ENCODE results near the gene FBH1. TPM values are rescaled to one million over a fixed set of nuclear protein-coding genes. Genes with fewer than 3 reads are reported as not detected.
A peak's percentile ranks its signal among the peaks of the same experiment; 100 is the strongest.

FBH1 gene
- total RNA-seq, 2 donors from 2014 or later = 30.9 to 63.6 TPM

DNA sequence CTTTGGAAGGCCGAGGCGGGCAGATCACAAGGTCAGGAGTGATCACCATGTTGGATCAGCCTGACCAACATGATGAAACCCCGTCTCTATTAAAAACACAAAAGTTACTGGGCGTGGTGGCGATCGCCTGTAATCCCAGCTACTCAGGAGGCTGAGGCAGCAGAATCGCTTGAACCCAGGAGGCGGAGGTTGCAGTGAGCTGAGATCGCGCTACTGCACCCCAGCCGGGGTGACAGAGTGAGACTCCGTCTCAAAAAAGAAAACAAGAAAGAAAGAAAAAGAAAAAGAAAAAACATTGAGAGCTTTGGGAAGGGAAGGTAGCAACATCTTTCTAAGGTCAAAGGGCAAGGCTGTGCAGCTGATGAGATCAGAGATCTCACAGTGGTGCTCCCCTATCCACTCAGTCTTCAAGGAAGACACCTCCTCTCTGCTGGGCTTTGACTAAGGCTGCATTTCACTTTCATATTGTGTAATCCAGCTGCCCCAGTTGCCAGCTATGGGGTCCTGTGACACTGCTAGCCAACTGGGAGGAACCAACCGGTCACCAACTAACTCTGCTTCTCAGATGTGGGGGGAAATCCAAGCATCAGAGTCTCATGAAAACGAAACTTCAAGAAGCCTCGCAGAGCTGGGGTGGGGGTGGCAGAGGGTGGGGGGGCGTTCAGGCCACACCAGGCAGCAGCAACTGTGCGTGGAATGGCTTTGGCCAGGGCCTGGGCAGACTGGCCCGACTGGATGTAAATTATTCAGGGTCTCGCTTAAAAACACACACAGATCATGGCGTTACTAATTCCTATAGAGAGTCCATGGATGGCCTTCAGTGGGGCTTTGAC, 85.8 kb downstream of the FBH1 start:
- H3K36me3 ChIP-seq (replicated peaks in 1 of 2; ENCODE audit: insufficient read depth in 1 of 2, low read depth in 2 of 2) = no peaks in the 10 kb centered on the region
- no peaks in the 10 kb centered on the region for H3K9me3 ChIP-seq
- DNase-seq = peak in 3 of 4 donors; percentile 44 to 67 (median 44)
- ATAC-seq = no peak
- no peaks in the 10 kb centered on the region for H3K27me3 ChIP-seq
- TF ChIP-seq, protein P1, sequence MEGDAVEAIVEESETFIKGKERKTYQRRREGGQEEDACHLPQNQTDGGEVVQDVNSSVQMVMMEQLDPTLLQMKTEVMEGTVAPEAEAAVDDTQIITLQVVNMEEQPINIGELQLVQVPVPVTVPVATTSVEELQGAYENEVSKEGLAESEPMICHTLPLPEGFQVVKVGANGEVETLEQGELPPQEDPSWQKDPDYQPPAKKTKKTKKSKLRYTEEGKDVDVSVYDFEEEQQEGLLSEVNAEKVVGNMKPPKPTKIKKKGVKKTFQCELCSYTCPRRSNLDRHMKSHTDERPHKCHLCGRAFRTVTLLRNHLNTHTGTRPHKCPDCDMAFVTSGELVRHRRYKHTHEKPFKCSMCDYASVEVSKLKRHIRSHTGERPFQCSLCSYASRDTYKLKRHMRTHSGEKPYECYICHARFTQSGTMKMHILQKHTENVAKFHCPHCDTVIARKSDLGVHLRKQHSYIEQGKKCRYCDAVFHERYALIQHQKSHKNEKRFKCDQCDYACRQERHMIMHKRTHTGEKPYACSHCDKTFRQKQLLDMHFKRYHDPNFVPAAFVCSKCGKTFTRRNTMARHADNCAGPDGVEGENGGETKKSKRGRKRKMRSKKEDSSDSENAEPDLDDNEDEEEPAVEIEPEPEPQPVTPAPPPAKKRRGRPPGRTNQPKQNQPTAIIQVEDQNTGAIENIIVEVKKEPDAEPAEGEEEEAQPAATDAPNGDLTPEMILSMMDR (IDR thresholded peaks at IDR 0.05) = no peak
- no peak for TF ChIP-seq POLR2A (IDR thresholded peaks at IDR 0.05)
- 71 to 76% methylated on average over 18 to 20 of the region's 20 CpGs for WGBS, 2 donors
- peak overlapping the region; percentile 85 to 87 for H3K4me3 ChIP-seq
- peaks cover 68% of the 10 kb centered on the region for H3K4me1 ChIP-seq
- H3K27ac ChIP-seq = peak overlapping the region; percentile 92 to 100 (median 99)
- intact Hi-C loops (cut with DNase I) = no loop called here

GRCh38 chr10:5976512-5977470, 86.7 kb downstream of the FBH1 start:
- ATAC-seq (peak; percentile 46), DNase-seq (peak; percentile 57 to 67 (median 65))
- no peaks in the 10 kb centered on the region for H3K9me3 ChIP-seq
- no peaks in the 10 kb centered on the region for H3K36me3 ChIP-seq (replicated peaks in 1 of 2; ENCODE audit: insufficient read depth in 1 of 2, low read depth in 2 of 2)
- TF ChIP-seq POLR2A (IDR thresholded peaks at IDR 0.05) = peak in 2 of 3 donors; percentile 58
- TF ChIP-seq, protein P1 (IDR thresholded peaks at IDR 0.05) = peak in 1 of 7 experiments; percentile 1
- H3K27me3 ChIP-seq = no peaks in the 10 kb centered on the region
- WGBS, 2 donors = 1 to 2% methylated on average over 19 to 69 of the region's 82 CpGs
- peak overlapping the region; percentile 92 to 100 (median 99) for H3K27ac ChIP-seq
- intact Hi-C loops (cut with DNase I) = no loop called here
- H3K4me3 ChIP-seq = peak overlapping the region; percentile 85 to 87
- H3K4me1 ChIP-seq = peaks cover 59% of the 10 kb centered on the region

GRCh38 chr10:5977471-5978229, 87.6 kb downstream of the FBH1 start, which contains the start of gene IL15RA:
TSS of gene IL15RA (minus strand) at chr10:5977543. CDS start at chr10:5977492, 51 bp downstream.
- Histone ChIP-seq H3K4me1 (peaks cover 50% of the 10 kb centered on the region), H3K9me3 (no peaks in the 10 kb centered on the region), H3K4me3 (peak within 1 kb of the TSS; percentile 85 to 87), H3K36me3 (replicated peaks in 1 of 2; ENCODE audit: insufficient read depth in 1 of 2, low read depth in 2 of 2) (no peaks in the 10 kb centered on the region), H3K27me3 (no peaks in the 10 kb centered on the region), H3K27ac (peak within 1 kb of the TSS; percentile 92 to 100 (median 99))
- ATAC-seq = peak; percentile 85
- intact Hi-C loops (cut with DNase I) = no loop called here
- TF ChIP-seq, protein P1 (IDR thresholded peaks at IDR 0.05) = peak in 5 of 7 experiments; percentile 25 to 77 (median 63)
- peak; percentile 79 to 93 (median 93) for TF ChIP-seq POLR2A (IDR thresholded peaks at IDR 0.05)
- WGBS, 2 donors = 1% methylated on average over 78 of the region's 80 CpGs; no CpG with 5 or more reads in 1 of the 2 donors
- DNase-seq = peak; percentile 81 to 88 (median 84)

- peak overlapping the region; percentile 85 to 87 for H3K4me3 ChIP-seq
- WGBS, 2 donors = 10 to 31% methylated on average over 5 to 6 of the region's 6 CpGs
- TF ChIP-seq POLR2A (IDR thresholded peaks at IDR 0.05) = no peak
- TF ChIP-seq, protein P1 (IDR thresholded peaks at IDR 0.05) = peak in 1 of 7 experiments; percentile 1
- no peak for DNase-seq
- peak overlapping the region; percentile 92 to 100 (median 99) for H3K27ac ChIP-seq
- no peaks in the 10 kb centered on the region for H3K9me3 ChIP-seq
- intact Hi-C loops (cut with DNase I) = no loop called here
- H3K4me1 ChIP-seq = peaks cover 45% of the 10 kb centered on the region
- H3K36me3 ChIP-seq (replicated peaks in 1 of 2; ENCODE audit: insufficient read depth in 1 of 2, low read depth in 2 of 2) = no peaks in the 10 kb centered on the region
- no peaks in the 10 kb centered on the region for H3K27me3 ChIP-seq
- no peak for ATAC-seq
Observed at GRCh38 chr10:5978230-5978489, 88.1 kb downstream of the FBH1 start.

Data from body of pancreas (tissue), 4 donors.